C1 segment of cervical spinal cord (tissue), 14 donors: ENCODE measurements around the gene GTPBP1.

Experiments
- DNase-seq, 14 donors: peaks; one replicate each; lab custom pipeline; 2025; lab: John Stamatoyannopoulos, UW

The GTPBP1 gene

GRCh38 chr22:38739300-38740055, 33.7 kb downstream of the GTPBP1 start:
- peak in 1 of 14 donors; percentile 38 for DNase-seq

- DNase-seq = peak in 1 of 14 donors; percentile 27
Measured at GRCh38 chr22:38740116-38740723, 34.5 kb downstream of the GTPBP1 start.

DNA sequence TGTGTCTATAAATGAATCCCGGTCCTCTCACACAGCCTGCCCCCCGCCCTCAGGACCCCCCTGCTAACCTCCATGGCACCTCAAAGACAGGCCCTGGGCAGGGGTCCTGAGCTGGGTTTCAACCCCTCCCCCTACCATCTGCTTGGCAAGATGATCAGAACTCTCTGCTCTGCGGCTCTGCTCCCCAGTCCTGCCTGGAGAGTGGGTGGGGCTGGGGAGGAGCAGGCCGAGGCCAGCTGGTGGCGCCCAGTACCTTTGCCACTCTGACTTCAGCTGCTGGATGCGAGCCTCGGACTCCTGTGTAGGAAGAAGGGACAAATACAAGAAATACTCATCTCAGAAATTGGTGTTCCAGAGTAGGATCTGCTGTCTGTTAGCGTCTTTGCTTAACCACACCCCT, 35.0 kb downstream of the GTPBP1 start:
- no peak for DNase-seq

GRCh38 chr22:38741166-38741565, 35.4 kb downstream of the GTPBP1 start:
- DNase-seq = no peak

DNA sequence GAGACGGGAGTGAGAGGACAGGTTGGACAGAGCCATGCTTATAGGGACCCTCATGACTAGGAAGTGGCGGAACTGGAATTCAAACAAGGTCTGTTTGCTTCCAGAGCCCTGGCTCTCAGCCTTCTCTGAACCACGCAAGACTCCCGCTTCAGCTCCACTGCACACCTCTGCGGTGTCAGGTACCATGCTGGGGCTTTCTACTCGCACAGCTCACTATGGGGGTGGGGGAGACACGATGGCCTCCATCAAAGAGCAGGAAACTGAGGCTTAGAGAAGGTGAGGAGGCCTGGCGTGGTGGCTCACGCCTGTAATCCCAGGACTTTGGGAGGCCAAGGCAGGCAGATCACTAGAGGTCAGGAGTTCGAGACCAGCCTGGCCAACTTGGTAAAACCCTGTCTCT, 35.8 kb downstream of the GTPBP1 start:
- no peak for DNase-seq

GRCh38 chr22:38742176-38742942, 36.6 kb downstream of the GTPBP1 start:
- DNase-seq = no peak

- DNase-seq = no peak
Measured at GRCh38 chr22:38744981-38745380, 39.2 kb downstream of the GTPBP1 start.

DNA sequence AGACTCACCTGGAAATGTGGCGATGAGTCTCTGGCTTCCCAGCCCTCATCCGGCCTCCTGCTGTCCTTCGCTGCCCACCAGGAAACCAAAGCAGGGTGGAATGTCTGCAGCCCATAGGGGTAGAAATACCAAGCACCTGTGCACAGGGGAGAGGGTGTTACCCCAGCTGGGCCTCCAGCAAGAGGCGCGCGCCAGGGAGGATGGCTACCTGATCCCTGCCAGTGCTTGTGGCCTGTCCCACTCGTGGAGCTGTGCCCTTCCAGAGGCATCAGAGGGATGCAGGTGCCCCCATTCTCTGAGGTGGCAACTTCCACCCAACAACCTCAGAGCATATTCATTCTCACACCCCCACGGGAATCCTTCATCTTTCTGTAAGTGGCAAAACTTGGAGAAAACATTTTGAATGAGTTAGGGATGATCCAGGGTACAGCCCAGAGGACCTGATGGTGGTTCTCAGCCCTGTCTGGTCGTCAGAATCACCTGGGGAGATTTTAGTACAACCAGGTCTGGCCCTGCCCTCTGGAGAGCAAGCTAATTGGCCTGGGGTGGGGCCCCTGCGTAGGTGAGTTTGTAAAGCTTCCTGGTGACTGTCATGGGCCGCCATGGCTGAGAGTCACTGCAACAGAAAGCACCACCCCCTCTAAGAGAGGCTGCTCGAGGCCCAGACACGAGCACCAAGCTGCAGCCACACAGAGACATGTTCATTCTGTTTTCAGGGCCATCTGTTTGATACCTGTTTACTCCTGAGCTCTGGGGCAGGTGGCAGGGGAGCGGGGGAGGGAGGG, 40.1 kb downstream of the GTPBP1 start:
- DNase-seq = no peak

GRCh38 chr22:38748487-38749136, 42.9 kb downstream of the GTPBP1 start:
- DNase-seq = no peak

GRCh38 chr22:38750104-38750503, 44.4 kb downstream of the GTPBP1 start:
- DNase-seq = no peak

DNA sequence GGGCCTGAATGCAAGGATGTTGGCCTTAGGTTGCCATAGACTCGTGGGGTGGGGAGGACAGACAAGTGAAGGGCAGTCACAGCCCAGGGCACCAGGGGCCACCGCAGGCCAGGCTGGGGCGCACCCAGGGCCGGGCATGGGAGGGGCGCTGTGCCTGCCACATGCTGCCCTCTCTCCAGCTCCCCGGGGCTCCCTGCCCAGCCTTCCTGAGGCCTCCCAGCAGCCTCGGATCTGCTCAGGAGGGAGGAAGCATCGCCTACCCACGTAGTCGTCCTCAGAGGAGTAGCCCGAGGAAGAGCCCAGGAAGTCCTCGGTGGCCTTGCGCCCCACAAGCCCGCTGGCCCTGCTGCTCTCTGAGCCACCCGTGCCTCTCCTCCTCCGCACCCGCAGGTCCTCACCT, 44.9 kb downstream of the GTPBP1 start:
- no peak for DNase-seq

DNA sequence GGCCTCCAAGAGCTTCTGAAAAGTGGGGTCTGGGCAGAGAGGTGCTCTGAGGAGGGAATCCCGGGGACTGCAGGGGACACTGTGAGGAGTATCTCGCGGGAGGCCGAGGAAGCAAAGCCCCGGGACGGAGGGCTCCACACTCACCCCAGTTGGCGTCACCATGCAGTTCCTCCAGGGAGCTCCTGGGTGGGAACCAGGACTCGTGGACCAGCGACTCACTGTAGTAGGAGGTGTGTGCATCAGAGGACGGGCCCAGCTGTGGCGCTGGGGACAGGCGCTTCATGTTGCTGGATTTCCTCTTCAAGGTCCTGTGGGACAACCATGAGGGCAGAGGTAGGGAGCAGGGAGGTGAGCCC, 45.3 kb downstream of the GTPBP1 start:
- no peak for DNase-seq

- no peak for DNase-seq
Measured at GRCh38 chr22:38751422-38752346, 45.9 kb downstream of the GTPBP1 start.

- DNase-seq = peak in 11 of 14 donors; percentile 32 to 82 (median 55)
Measured at GRCh38 chr22:38753948-38754750, 48.4 kb downstream of the GTPBP1 start.

DNA sequence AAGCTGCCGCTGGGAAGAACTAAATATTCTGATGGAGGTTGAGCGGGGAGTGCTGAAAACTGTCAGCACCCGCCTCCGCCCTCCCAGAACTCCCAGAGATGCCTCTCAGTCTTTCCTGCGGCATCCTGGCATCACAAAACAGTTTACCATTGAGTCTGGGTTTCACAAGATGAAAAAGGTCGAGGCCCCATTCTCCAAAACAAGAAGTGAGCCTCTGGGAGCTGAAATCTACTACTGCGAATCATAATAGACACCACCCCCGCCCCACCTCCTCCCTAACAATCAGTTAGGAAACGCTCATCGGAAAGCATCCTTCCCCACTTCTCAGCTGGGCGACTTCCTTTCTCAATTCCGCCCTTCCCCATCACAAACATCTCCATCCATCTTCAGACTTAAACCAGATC, 49.0 kb downstream of the GTPBP1 start:
- DNase-seq = peak in 1 of 14 donors; percentile 71

DNA sequence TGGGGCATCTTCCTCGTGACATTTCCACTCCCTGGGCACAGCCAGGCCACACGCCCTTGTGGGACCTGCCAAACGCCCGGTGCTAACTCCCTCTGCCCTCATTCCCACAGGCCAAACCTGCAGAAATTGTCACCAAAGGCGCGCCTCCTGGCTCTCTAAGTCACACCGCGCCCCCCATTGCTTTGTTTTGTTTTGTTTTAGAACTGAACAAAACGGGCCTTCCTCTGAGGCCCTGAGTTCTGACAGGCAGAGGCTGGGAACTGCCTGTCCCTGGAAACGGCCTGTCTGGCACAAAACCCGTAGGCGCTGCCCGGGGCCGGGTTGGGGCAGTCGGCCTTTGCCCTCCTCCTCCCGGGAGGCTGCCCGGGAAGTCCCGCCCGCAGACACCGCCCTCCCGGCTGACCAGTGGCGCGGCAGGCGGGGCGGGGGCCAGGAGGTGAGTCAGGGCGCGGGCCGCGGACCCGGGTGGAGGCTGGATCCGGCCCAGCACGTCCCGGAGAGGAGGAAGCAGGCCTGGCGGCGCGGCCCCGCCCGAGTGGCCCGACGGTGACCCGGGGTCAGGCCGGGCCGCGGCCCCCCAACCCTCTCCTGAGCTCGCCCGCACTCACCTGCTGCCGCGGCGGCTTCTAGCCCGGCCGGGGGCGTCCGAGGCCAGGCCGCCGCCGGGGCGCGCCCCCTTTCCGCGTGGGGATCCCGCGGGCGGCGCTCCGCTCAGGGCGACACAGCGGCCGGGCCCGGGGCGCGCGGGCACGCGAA, 49.6 kb downstream of the GTPBP1 start:
- peak; percentile 22 to 96 (median 78) for DNase-seq

- DNase-seq = peak; percentile 48 to 95 (median 88)
Measured at GRCh38 chr22:38755911-38756532, 50.3 kb downstream of the GTPBP1 start, which contains the start of gene SUN2. SUN2 (minus strand) TSS chr22:38755998; CDS start chr22:38752628, 3,370 bp downstream.
